ENCODE measurements around the gene SMTN.

Gene SMTN

GRCh38 chr22:31143038-31143437, 61.9 kb downstream of the SMTN start:
- TF ChIP-seq CTCF (conservative IDR thresholded peaks at IDR 0.05; ENCODE audit: control insufficient read depth, insufficient read depth, low read depth, low read length), result no peak
- no peak overlapping the region for H3K4me3 ChIP-seq (ENCODE audit: control insufficient read depth, low read depth, low read length)
- no peak for DNase-seq (ENCODE audit: low read depth)

GRCh38 chr22:31143537-31143936, 62.4 kb downstream of the SMTN start:
- TF ChIP-seq CTCF (conservative IDR thresholded peaks at IDR 0.05; ENCODE audit: control insufficient read depth, insufficient read depth, low read depth, low read length), result no peak
- DNase-seq (ENCODE audit: low read depth), result no peak
- no peak overlapping the region for H3K4me3 ChIP-seq (ENCODE audit: control insufficient read depth, low read depth, low read length)

- no peak for TF ChIP-seq CTCF (conservative IDR thresholded peaks at IDR 0.05; ENCODE audit: control insufficient read depth, insufficient read depth, low read depth, low read length)
- H3K4me3 ChIP-seq (ENCODE audit: control insufficient read depth, low read depth, low read length), result no peak overlapping the region
- DNase-seq (ENCODE audit: low read depth), result peak; percentile 56
These were observed 63.1 kb downstream of the SMTN start for GRCh38 chr22:31144223-31144622.

GRCh38 chr22:31148488-31148887, 67.4 kb downstream of the SMTN start:
- DNase-seq (ENCODE audit: low read depth), result peak; percentile 33
- no peak for TF ChIP-seq CTCF (conservative IDR thresholded peaks at IDR 0.05; ENCODE audit: control insufficient read depth, insufficient read depth, low read depth, low read length)
- H3K4me3 ChIP-seq (ENCODE audit: control insufficient read depth, low read depth, low read length), result no peak overlapping the region

- peak; percentile 99 for TF ChIP-seq CTCF (conservative IDR thresholded peaks at IDR 0.05; ENCODE audit: control insufficient read depth, insufficient read depth, low read depth, low read length)
- peak; percentile 75 for DNase-seq (ENCODE audit: low read depth)
- H3K4me3 ChIP-seq (ENCODE audit: control insufficient read depth, low read depth, low read length), result no peak overlapping the region
These were observed 68.0 kb downstream of the SMTN start for GRCh38 chr22:31148953-31149627.

- DNase-seq (ENCODE audit: low read depth), result no peak
- H3K4me3 ChIP-seq (ENCODE audit: control insufficient read depth, low read depth, low read length), result no peak overlapping the region
- TF ChIP-seq CTCF (conservative IDR thresholded peaks at IDR 0.05; ENCODE audit: control insufficient read depth, insufficient read depth, low read depth, low read length), result peak; percentile 35
These were observed 69.5 kb downstream of the SMTN start for GRCh38 chr22:31150615-31151014.

GRCh38 chr22:31151872-31152271, 70.8 kb downstream of the SMTN start:
- H3K4me3 ChIP-seq (ENCODE audit: control insufficient read depth, low read depth, low read length), result no peak overlapping the region
- DNase-seq (ENCODE audit: low read depth), result no peak
- no peak for TF ChIP-seq CTCF (conservative IDR thresholded peaks at IDR 0.05; ENCODE audit: control insufficient read depth, insufficient read depth, low read depth, low read length)

Measured in fibroblast of mammary gland (primary cell).